Mucosa of descending colon (tissue), 3 donors: ENCODE data around the gene COPA. TPM values are rescaled to one million over a fixed set of nuclear protein-coding genes. Genes with fewer than 3 reads are reported as not detected.
"Not testable (repeated sequence)": the region's sequence is repeated elsewhere in the genome, so short reads cannot be mapped to it uniquely, and the experiment has no call there.

Experiments
- ATAC-seq: fragments of 200-7000 bp; cut with Tn5 transposase; one replicate; pipeline ENCODE4 v1.9.1; 2020; ENCODE audit warnings: mild to moderate bottlenecking, moderate library complexity
- DNase-seq, 3 donors: peaks; one replicate each; pipeline ENCODE4 v3.0.0-alpha.2; 2020
- H3K36me3 ChIP-seq: fragments of 200-600 bp; one replicate; pipeline ENCODE4 v1.8.0; 2021; ENCODE audit warnings: low read depth, mild to moderate bottlenecking
- H3K4me1 ChIP-seq: fragments of 200-600 bp; one replicate; pipeline ENCODE4 v1.8.0; 2021; ENCODE audit warnings: low read depth, mild to moderate bottlenecking
- H3K4me3 ChIP-seq: fragments of 200-600 bp; one replicate; pipeline ENCODE4 v1.8.0; 2021; ENCODE audit warnings: mild to moderate bottlenecking
- H3K9me3 ChIP-seq: fragments of 200-600 bp; one replicate; pipeline ENCODE4 v1.8.0; 2021; ENCODE audit warnings: mild to moderate bottlenecking
- intact Hi-C, 2 donors: fragments of 100-400 bp; cut with DNase I in 1 of 2; cut with micrococcal nuclease in 1 of 2; formaldehyde crosslinking; loops; one replicate each; pipeline versions ENCODE4 v1.11.0 to v1.11.1; 2022; cut with DNase I, micrococcal nuclease
- long read RNA-seq, 2 donors: library from polyadenylated mRNA; unstranded; transcript quantifications; one replicate each; pipeline ENCODE4 v2.0.0, GENCODE V29; 2019 to 2021
- total RNA-seq, 3 donors: library from RNA; stranded (reverse); fragmentation: NEBNext Ultra II Directional in 2 of 3; extraction: Animal tissue kit (Norgen Biotek cat#: 25700) in 2 of 3; gene quantifications; one replicate each; pipeline versions ENCODE4 v1.2.1 to v1.2.4, GENCODE V29; 2021 to 2023
- TF ChIP-seq, protein P1 (sequence below): fragments of 200-600 bp; IDR thresholded peaks from one replicate; pipeline ENCODE4 v1.8.0; 2022; ENCODE audit warnings: antibody characterized with exemption, mild to moderate bottlenecking
- donor health status: DM: no; HTN: no; CAD: no; lungs with moderate emphysema.
- donor health status: DM: no; HTN: no; CAD: no.
- donor health status: DM: no; HTN: yes; CAD: no.

COPA gene
- total RNA-seq = 100 to 1,000 TPM; 141 to 165 (median 151) TPM
- long read RNA-seq, donor 1, full-length matches to known transcripts = 125 of 147 reads
- long read RNA-seq, donor 1, partial matches to known transcripts = 14 of 147 reads
- long read RNA-seq, donor 1, other reads (novel, unspliced or antisense) = 8 of 147 reads
- long read RNA-seq, donor 2, full-length matches to known transcripts = 8 of 39 reads
- long read RNA-seq, donor 2, partial matches to known transcripts = 28 of 39 reads
- long read RNA-seq, donor 2, other reads (novel, unspliced or antisense) = 3 of 39 reads

DNA sequence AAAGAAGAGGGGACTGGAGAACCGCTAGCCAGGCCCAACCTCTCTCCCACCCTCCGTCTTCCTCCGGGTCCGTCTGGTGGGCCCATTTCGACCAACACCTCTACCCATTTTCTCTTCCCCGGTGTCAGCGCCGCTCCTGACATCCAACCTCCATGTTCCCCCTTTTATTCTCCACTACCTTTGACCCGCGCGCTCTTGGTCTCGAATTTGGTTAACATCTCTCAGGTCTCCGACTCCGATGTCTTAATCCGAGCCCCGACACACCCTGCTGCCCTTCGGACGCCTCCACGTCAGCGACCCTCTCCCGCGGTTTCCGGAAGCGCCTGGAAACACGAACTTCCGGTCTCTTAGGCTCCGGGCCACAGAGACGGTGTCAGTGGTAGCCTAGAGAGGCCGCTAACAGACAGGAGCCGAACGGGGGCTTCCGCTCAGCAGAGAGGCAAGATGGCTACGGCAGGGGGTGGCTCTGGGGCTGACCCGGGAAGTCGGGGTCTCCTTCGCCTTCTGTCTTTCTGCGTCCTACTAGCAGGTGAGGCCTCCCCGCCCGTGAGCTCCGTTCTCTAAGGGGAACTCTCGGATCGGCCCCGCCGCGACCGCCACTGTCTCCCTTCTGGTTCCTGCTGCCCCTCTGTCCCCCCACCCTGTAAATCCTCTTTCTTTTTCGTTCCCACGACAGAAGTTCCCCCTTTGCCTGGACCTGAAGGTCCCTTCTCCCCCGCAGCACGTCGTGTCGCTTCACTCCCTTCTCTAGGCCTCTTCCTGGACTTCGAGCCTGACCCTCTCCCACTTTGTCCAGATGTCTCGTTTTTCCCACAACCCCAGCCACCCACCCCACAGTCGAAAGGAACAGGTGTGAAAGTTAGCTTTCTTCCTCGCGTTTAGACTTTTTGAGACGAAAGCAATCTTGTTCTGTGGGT lies at the start of gene COPA, which contains the start of gene NCSTN:
TSS of gene COPA (minus strand) at position 298 of the 917 bp plus-strand sequence. CDS start at position 218, 80 bp downstream.
TSS of gene NCSTN (plus strand) at position 431 of the 917 bp plus-strand sequence. CDS start at position 445, 14 bp downstream.
- TF ChIP-seq, protein P1, sequence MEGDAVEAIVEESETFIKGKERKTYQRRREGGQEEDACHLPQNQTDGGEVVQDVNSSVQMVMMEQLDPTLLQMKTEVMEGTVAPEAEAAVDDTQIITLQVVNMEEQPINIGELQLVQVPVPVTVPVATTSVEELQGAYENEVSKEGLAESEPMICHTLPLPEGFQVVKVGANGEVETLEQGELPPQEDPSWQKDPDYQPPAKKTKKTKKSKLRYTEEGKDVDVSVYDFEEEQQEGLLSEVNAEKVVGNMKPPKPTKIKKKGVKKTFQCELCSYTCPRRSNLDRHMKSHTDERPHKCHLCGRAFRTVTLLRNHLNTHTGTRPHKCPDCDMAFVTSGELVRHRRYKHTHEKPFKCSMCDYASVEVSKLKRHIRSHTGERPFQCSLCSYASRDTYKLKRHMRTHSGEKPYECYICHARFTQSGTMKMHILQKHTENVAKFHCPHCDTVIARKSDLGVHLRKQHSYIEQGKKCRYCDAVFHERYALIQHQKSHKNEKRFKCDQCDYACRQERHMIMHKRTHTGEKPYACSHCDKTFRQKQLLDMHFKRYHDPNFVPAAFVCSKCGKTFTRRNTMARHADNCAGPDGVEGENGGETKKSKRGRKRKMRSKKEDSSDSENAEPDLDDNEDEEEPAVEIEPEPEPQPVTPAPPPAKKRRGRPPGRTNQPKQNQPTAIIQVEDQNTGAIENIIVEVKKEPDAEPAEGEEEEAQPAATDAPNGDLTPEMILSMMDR = no peak
- intact Hi-C loops = no loop called here
- Histone ChIP-seq H3K4me1 (peaks cover 7% of the 10 kb centered on the region), H3K36me3 (peaks cover 7% of the 10 kb centered on the region), H3K4me3 (peak within 1 kb of the TSS; percentile 85), H3K9me3 (no peaks in the 10 kb centered on the region)
- DNase-seq (peak; percentile 93 to 97 (median 95)), ATAC-seq (peak; percentile 99)

DNA sequence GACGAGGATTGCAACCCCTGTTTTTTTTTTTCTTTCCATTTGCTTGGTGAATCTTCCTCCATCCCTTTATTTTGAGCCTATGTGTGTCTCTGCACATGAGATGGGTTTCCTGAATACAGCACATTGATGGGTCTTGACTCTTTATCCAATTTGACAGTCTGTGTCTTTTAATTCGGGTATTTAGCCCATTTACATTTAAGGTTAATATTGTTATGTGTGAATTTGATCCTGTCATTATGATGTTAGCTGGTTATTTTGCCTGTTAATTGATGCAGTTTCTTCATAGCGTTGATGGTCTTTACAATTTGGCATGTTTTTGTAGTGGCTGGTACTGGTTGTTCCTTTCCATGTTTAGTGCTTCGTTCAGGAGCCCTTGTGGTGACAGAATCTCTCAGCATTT lies 45.4 kb upstream of the COPA start:
- H3K36me3 ChIP-seq, H3K4me3 ChIP-seq, H3K4me1 ChIP-seq, intact Hi-C loops, ATAC-seq, H3K9me3 ChIP-seq, DNase-seq: not testable (repeated sequence)

DNA sequence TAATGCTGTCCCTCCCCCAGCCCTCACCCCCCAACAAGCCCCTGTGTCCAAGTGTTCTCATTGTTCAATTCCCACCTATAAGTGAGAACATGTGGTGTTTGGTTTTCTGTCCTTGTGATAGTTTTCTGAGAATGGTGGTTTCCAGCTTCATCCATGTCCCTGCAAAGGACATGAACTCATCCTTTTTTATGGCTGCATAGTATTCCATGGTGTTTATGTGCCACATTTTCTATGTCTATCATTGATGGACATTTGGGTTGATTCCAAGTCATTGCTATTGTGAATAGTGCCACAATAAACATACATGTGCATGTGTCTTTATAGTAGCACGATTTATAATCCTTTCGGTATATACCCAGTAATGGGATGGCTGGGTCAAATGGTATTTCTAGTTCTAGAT lies 41.8 kb upstream of the COPA start:
- H3K9me3 ChIP-seq, ATAC-seq, H3K4me1 ChIP-seq, H3K36me3 ChIP-seq, DNase-seq, H3K4me3 ChIP-seq, intact Hi-C loops: not testable (repeated sequence)

DNA sequence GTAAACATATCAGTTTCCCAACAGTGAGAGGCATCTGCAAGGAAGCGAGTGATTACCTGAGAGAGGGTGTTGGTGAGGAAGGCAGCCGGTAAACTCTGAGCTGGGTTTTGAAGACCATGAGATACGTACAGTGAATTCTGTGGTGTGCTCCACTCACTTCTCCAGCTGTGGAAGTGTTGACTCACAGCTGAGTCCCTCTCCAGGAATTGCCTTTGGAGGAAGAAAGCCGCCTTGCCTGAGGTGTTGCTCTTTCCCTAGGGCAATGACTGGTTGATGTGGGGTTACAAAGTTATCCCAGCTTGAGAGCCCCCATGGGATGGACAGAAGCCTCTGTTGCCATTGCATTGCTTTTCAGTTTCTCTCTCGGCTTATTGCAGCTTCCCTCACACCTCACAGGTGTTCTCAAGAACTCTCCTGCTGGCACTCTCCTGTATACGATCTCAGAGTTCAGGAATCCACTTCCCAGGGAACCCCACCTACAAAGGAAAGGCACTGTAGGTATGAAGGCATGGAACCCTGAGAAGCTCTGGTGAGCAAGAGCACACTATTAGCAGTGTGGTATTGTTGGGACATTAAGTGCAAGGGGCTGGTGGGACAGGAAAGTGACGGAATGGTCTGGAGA lies 34.6 kb upstream of the COPA start:
- DNase-seq (no peak), ATAC-seq (no peak)
- H3K36me3 ChIP-seq = no peaks in the 10 kb centered on the region
- H3K4me3 ChIP-seq = no peak overlapping the region
- TF ChIP-seq, protein P1 = no peak
- intact Hi-C loops = no loop called here
- H3K4me1 ChIP-seq = no peaks in the 10 kb centered on the region
- H3K9me3 ChIP-seq = no peaks in the 10 kb centered on the region

DNA sequence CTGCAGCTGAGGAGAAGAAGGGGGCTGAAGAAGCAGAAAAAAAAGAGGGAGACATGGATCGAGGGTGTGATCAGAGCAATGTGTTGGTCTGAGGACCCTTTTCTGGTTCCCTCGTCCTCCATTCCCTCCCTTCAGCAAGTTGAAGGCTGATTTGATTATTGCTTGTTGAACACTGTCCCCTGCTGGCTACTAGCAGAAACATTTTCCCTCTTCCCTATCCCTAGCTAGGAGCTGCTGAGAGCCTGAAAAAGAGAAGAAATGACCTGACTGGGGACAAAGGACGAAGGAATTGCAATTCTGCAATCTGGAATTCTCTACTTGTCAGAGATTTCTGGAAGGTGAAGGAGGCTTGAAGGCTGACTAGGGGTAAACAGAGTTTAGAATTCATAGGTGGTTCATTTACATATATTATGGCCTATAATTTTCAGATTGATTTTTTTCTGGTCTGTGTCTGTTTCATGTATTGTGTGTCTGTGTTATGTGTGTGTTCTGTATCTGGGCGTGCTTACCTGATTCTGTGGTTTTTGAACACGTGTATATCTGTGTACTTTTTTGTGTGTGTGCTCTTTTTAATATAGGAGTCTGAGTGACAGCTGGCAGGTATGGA lies 33.6 kb upstream of the COPA start:
- peak; percentile 79 for ATAC-seq
- Histone ChIP-seq H3K4me1 (no peaks in the 10 kb centered on the region), H3K9me3 (no peaks in the 10 kb centered on the region), H3K4me3 (no peak overlapping the region), H3K36me3 (no peaks in the 10 kb centered on the region)
- intact Hi-C loops = no loop called here
- TF ChIP-seq, protein P1 = peak; percentile 63
- DNase-seq = peak in 1 of 3 donors; percentile 44

DNA sequence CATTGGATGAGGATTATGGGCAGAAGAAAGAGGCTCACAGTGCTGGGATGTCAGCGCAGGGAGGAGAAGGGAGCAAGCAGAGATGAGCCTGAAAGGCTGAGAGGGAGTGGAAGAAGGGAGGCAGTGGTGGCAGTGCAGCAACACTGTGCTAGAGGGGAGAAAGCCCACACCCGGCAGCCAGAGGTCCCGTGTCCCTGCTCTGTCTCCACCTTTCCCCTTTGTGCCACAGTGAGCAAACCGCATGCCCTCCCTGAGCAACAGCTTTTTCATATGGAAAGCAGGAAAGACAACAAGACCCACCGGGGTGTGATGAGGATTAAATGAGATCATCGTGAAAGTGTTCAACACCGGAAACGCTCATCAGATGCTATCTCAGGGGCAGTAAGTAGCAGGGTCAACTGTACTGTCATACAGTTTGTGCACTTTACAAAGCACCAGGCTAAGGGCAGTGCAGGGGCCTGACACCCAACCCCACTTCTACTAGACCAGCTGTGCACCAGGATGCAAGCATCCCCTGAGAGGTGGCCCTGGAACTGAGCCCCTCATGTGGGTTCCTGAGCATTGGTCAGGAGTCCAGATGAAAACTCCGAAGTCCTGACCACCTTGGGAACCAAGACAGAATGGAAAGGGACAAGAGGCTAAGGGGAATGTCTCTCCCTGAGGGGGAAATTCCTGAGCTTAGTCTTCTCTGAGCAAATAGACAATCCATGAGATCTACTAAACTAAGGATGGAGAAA lies 32.9 kb upstream of the COPA start:
- Histone ChIP-seq H3K36me3 (no peaks in the 10 kb centered on the region), H3K4me1 (no peaks in the 10 kb centered on the region), H3K4me3 (no peak overlapping the region), H3K9me3 (no peaks in the 10 kb centered on the region)
- intact Hi-C loops = no loop called here
- TF ChIP-seq, protein P1 = no peak
- ATAC-seq = peak; percentile 11
- DNase-seq = no peak
